Measurements from ENCODE around the gene DHX29. TPM values are rescaled to one million over a fixed set of nuclear protein-coding genes. Genes with fewer than 3 reads are reported as not detected.

Gene DHX29
- polyA plus RNA-seq, 1 experiment = 2.9 TPM

DNA sequence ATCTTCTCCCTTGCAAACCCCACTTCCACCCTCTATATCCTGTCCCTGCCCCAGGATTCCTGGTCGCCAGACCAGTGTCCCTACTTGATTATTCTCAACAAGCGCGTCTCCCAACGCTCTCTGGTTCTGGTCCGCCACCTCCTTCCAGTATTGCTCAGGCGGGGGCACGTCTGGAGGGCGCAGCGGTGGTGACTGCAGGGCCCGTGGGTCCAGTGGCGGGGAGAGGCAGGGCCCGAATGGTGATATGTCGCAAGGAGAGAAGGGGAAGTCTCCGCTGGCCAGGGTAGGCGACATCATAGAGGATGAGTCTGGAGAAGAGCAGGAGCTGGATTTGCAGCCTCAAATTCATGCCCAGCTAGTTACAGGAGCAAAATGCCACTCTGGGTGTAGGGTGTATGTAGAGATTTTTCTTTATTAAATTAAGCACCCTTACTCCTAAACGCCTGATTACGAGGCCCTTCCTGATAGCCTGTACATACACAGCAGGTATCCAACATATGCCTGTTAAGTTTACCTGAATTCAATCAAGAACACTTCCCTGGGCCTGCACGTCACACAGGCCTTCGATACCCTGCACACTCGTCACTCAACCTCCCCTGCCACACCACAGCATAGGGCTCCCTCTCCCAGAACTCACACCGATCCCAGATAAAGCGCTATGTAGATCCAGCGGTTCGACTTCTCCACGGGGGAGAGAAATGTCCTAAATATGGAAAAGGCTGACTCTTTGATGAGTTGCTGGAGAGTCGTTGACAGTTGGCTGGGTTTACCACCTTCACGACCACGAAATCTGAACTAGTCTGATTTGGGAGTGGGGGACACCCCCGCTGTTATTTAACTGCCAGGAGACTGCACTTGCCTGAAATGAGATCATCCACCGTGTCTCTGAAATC, 85.2 kb downstream of the DHX29 start:
- Histone ChIP-seq H3K36me3 (ENCODE audit: control insufficient read depth, insufficient read depth, low read length) (no peaks in the 10 kb centered on the region), H3K4me3 (ENCODE audit: low read depth, low read length) (no peak overlapping the region), H3K27me3 (ENCODE audit: control insufficient read depth, insufficient read depth, low read length) (peaks cover 68% of the 10 kb centered on the region)
- ChIA-PET CTCF (no interaction called here), POLR2A (no interaction called here)
- TF ChIP-seq, protein P1, sequence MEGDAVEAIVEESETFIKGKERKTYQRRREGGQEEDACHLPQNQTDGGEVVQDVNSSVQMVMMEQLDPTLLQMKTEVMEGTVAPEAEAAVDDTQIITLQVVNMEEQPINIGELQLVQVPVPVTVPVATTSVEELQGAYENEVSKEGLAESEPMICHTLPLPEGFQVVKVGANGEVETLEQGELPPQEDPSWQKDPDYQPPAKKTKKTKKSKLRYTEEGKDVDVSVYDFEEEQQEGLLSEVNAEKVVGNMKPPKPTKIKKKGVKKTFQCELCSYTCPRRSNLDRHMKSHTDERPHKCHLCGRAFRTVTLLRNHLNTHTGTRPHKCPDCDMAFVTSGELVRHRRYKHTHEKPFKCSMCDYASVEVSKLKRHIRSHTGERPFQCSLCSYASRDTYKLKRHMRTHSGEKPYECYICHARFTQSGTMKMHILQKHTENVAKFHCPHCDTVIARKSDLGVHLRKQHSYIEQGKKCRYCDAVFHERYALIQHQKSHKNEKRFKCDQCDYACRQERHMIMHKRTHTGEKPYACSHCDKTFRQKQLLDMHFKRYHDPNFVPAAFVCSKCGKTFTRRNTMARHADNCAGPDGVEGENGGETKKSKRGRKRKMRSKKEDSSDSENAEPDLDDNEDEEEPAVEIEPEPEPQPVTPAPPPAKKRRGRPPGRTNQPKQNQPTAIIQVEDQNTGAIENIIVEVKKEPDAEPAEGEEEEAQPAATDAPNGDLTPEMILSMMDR (IDR thresholded peaks at IDR 0.05; ENCODE audit: insufficient read depth, low read depth, low read length) = no peak
- DNase-seq (ENCODE audit: low read depth) = no peak

DNA sequence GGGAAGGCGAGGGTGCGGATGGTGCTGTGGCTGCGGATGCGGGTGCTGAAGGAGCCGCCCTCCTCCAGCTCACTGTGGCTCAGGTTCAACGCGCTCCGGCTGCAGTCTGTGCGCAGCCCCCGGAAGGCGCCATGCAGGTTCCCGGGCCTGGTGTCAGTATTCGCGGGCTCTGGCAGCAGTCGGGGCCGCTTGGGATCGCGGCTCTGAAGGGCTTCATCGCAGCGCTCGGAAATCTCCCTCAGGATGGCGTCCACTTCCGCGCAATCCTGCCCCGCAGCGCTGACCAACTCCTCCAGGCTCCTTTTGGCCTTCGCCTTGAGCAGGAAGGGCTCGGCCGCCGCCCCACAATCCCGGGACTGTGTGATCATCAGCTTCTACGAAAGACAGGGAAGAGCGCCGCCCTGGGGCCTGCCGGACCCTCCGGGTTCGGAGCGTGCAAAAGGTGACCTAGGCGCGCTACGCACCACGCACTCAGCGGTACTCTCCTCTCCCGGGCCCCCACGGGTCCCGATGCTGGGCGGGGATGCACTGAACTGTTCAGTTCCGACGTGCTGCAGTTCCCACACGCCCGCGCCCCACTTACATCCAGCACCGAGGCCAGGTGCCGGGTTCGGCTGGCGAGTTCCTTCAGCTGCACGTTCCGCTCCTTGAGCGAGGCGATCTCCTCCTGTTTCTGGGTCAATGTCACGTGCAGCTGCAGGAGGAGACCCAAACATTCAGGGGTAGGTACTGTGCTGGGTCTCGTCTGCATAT, 86.9 kb downstream of the DHX29 start:
- ChIA-PET CTCF (interaction anchor here (1.0 to 1.4 kb wide), 3 partner anchors 9 to 44 kb away, joined by 3 to 4 read pairs (median 3); no protein-coding TSS in a partner anchor), POLR2A (no interaction called here)
- TF ChIP-seq, protein P1 (IDR thresholded peaks at IDR 0.05; ENCODE audit: insufficient read depth, low read depth, low read length) = no peak
- no peak overlapping the region for H3K4me3 ChIP-seq (ENCODE audit: low read depth, low read length)
- H3K27me3 ChIP-seq (ENCODE audit: control insufficient read depth, insufficient read depth, low read length) = peaks cover 57% of the 10 kb centered on the region
- DNase-seq (ENCODE audit: low read depth) = no peak
- H3K36me3 ChIP-seq (ENCODE audit: control insufficient read depth, insufficient read depth, low read length) = no peaks in the 10 kb centered on the region

DNA sequence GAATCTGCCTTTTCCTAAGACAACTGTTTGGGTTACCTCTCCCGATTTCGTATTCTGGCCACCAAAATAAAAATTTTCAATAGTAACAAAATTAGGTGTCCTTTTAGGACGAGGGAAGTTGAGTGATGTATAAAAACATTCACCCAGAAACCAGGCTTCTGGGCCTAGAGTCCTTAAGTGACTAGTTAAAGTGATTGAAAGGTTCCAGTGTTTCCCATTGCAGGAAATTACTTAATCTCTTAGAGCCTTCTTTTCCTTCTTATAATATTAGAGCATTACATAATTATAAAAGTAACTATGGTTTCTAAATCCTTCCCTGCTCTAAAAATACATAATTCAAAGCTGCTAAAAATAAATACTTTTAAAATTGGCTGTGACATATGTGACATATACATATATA, 87.7 kb downstream of the DHX29 start:
- CTCF ChIA-PET = interaction anchor here (1.4 kb wide), 2 partner anchors 11 to 43 kb away, joined by 3 to 4 read pairs; no protein-coding TSS in a partner anchor

GRCh38 chr5:55218967-55219366, 88.5 kb downstream of the DHX29 start:
- Histone ChIP-seq H3K36me3 (ENCODE audit: control insufficient read depth, insufficient read depth, low read length) (no peaks in the 10 kb centered on the region), H3K27me3 (ENCODE audit: control insufficient read depth, insufficient read depth, low read length) (peaks cover 49% of the 10 kb centered on the region), H3K4me3 (ENCODE audit: low read depth, low read length) (no peak overlapping the region)
- DNase-seq (ENCODE audit: low read depth) = no peak
- TF ChIP-seq, protein P1 (IDR thresholded peaks at IDR 0.05; ENCODE audit: insufficient read depth, low read depth, low read length) = no peak
- ChIA-PET POLR2A (no interaction called here), CTCF (no interaction called here)

More for the DNA sequence above, 87.7 kb downstream of the DHX29 start:
- Histone ChIP-seq H3K27me3 (ENCODE audit: control insufficient read depth, insufficient read depth, low read length) (peaks cover 51% of the 10 kb centered on the region), H3K36me3 (ENCODE audit: control insufficient read depth, insufficient read depth, low read length) (no peaks in the 10 kb centered on the region), H3K4me3 (ENCODE audit: low read depth, low read length) (no peak overlapping the region)
- DNase-seq (ENCODE audit: low read depth) = no peak
- POLR2A ChIA-PET = no interaction called here
- TF ChIP-seq, protein P1 (IDR thresholded peaks at IDR 0.05; ENCODE audit: insufficient read depth, low read depth, low read length) = no peak
